Measurements from ENCODE around the gene SMC3.

GRCh38 chr10:110523736-110524135, 43.8 kb upstream of the SMC3 start:
- no peak for TF ChIP-seq EGR1 (IDR thresholded peaks at IDR 0.05; ENCODE audit: low read depth)
- no peak for TF ChIP-seq EZH2 (IDR thresholded peaks at IDR 0.05)
- TF ChIP-seq CTCF (IDR thresholded peaks at IDR 0.05 in 2 of 3, conservative IDR thresholded peaks at IDR 0.05 in 1 of 3; ENCODE audit: borderline replicate concordance in 1 of 3, insufficient read depth in 1 of 3, low read depth in 2 of 3, low read length in 2 of 3): no peak

All from HCT116 (cell line).